ENCODE results near the gene ZC3H7A. TPM values are rescaled to one million over a fixed set of nuclear protein-coding genes. Genes with fewer than 3 reads are reported as not detected.
A peak's percentile ranks its signal among the peaks of the same experiment; 100 is the strongest.

Gene ZC3H7A
- total and polyA plus RNA-seq, 2 of the 13 experiments (the other 11 are each of a cell fraction or from before 2014, with no cell fraction given) = 29.2 to 36.8 TPM

GRCh38 chr16:11797957-11798299 is 870 bp upstream of the ZC3H7A start (continued):
- 0 out of 2 replicates have a peak, but pooled peaks have one; percentile 6 for TF ChIP-seq ZNF687 (CRISPR knock-in tag; IDR thresholded peaks at IDR 0.05)
- no peak for TF ChIP-seq CERS6 (CRISPR knock-in tag; IDR thresholded peaks at IDR 0.05)
- TF ChIP-seq CCDC6 (CRISPR knock-in tag; IDR thresholded peaks at IDR 0.05) = no peak
- no peak for TF ChIP-seq ZNF782 (CRISPR knock-in tag; IDR thresholded peaks at IDR 0.05; ENCODE audit: borderline replicate concordance)
- no peak for TF ChIP-seq BCL3 (CRISPR knock-in tag; IDR thresholded peaks at IDR 0.05)
- no peak for TF ChIP-seq THAP11 (CRISPR knock-in tag; IDR thresholded peaks at IDR 0.05)
- TF ChIP-seq ARHGAP35 (CRISPR knock-in tag; IDR thresholded peaks at IDR 0.05; ENCODE audit: borderline replicate concordance) = no peak; the same call in 1 of the 2 replicates
- TF ChIP-seq RFX5 (IDR thresholded peaks at IDR 0.05; ENCODE audit: low read depth, low read length) = no peak; the same call in 1 of the 2 replicates
- no peak for TF ChIP-seq SP5 (CRISPR knock-in tag; IDR thresholded peaks at IDR 0.05; ENCODE audit: borderline replicate concordance, low read depth)
- TF ChIP-seq BATF2 (CRISPR knock-in tag; IDR thresholded peaks at IDR 0.05) = 0 out of 2 replicates have a peak, but pooled peaks have one; percentile 42
- no peak for TF ChIP-seq MTA3 (CRISPR knock-in tag; IDR thresholded peaks at IDR 0.05)
- TF ChIP-seq ZKSCAN1 (IDR thresholded peaks at IDR 0.05; ENCODE audit: low read length) = 0 out of 2 replicates have a peak, but pooled peaks have one; percentile 0
- no peak for TF ChIP-seq ZNF333 (CRISPR knock-in tag; IDR thresholded peaks at IDR 0.05; ENCODE audit: borderline replicate concordance)
- no peak for TF ChIP-seq ZFP1 (CRISPR knock-in tag; IDR thresholded peaks at IDR 0.05)
- TF ChIP-seq NFAT5 (CRISPR knock-in tag; IDR thresholded peaks at IDR 0.05) = peak; percentile 22; the same call in 1 of the 2 replicates
- no peak for TF ChIP-seq SP140L (CRISPR knock-in tag; IDR thresholded peaks at IDR 0.05; ENCODE audit: borderline replicate concordance)

Data from HepG2 (cell line).